Skeletal muscle tissue (tissue), 4 donors: Measurements from ENCODE around the gene CDC26. TPM values are rescaled to one million over a fixed set of nuclear protein-coding genes. Genes with fewer than 3 reads are reported as not detected.
"Not testable (repeated sequence)": the region's sequence is repeated elsewhere in the genome, so short reads cannot be mapped to it uniquely, and the experiment has no call there.

ENCODE experiments used
- H3K27ac ChIP-seq: one replicate; pipeline ENCODE4 v1.7.0; 2013; ENCODE audit warnings: mild to moderate bottlenecking, low read depth, low read length, inconsistent platforms
- H3K27me3 ChIP-seq, 3 donors: one replicate each; pipeline ENCODE4 v1.7.0; 2013; ENCODE audit warnings: low read length in 3 of 3; ENCODE audit not compliant: control insufficient read depth in 3 of 3, insufficient read depth in 3 of 3
- H3K36me3 ChIP-seq, 3 donors: one replicate each; pipeline ENCODE4 v1.7.0; 2013; ENCODE audit warnings: low read length in 3 of 3; ENCODE audit not compliant: control insufficient read depth in 3 of 3, insufficient read depth in 3 of 3
- H3K4me1 ChIP-seq, 3 donors: one replicate each; pipeline ENCODE4 v1.7.0; 2013; ENCODE audit warnings: low read length in 3 of 3, mild to moderate bottlenecking in 3 of 3; ENCODE audit not compliant: control insufficient read depth in 3 of 3, insufficient read depth in 3 of 3
- H3K4me3 ChIP-seq, 3 donors: one replicate each; pipeline ENCODE4 v1.7.0; 2013; ENCODE audit warnings: low read length in 3 of 3
- H3K9ac ChIP-seq, 3 donors: one replicate each; pipeline ENCODE4 v1.7.0; 2013; ENCODE audit warnings: low read length in 3 of 3, mild to moderate bottlenecking in 3 of 3, moderate library complexity in 2 of 3, low read depth in 1 of 3
- H3K9me3 ChIP-seq, 3 donors: one replicate each; pipeline ENCODE4 v1.7.0; 2013; ENCODE audit warnings: low read length in 3 of 3; ENCODE audit not compliant: control insufficient read depth in 3 of 3
- total RNA-seq: library from RNA; depleted of rRNA; stranded (reverse); fragments of >200 nt; gene quantifications from one replicate; pipeline ENCODE4 v1.2.3, GENCODE V29; 2014
- donor health status: Osteomylitis.

Gene CDC26
- total RNA-seq, 1 donor from 2014 or later: 28.2 TPM

- no peak overlapping the region for H3K4me3 ChIP-seq
These were observed 28.4 kb downstream of the CDC26 start for GRCh38 chr9:113246928-113247327.

GRCh38 chr9:113245894-113246293 is 29.5 kb downstream of the CDC26 start:
- H3K27me3 ChIP-seq: no peaks in the 10 kb centered on the region
- no peaks in the 10 kb centered on the region for H3K36me3 ChIP-seq
- H3K4me3 ChIP-seq: no peak overlapping the region
- no peaks in the 10 kb centered on the region for H3K4me1 ChIP-seq
- H3K9me3 ChIP-seq: peaks cover 0 to 2% (median 0%) of the 10 kb centered on the region in 3 donors
- no peak overlapping the region for H3K27ac ChIP-seq
- H3K9ac ChIP-seq: no peak overlapping the region

More at GRCh38 chr9:113246928-113247327, 28.4 kb downstream of the CDC26 start:
- Histone ChIP-seq H3K36me3 (no peaks in the 10 kb centered on the region), H3K9ac (no peak overlapping the region), H3K4me1 (no peaks in the 10 kb centered on the region), H3K9me3 (peaks cover 0 to 2% (median 0%) of the 10 kb centered on the region in 3 donors), H3K27me3 (no peaks in the 10 kb centered on the region), H3K27ac (no peak overlapping the region)

GRCh38 chr9:113244556-113244955 is 30.8 kb downstream of the CDC26 start:
- Histone ChIP-seq H3K4me1 (no peaks in the 10 kb centered on the region), H3K4me3 (no peak overlapping the region), H3K9ac (no peak overlapping the region), H3K9me3 (no peaks in the 10 kb centered on the region), H3K27me3 (no peaks in the 10 kb centered on the region), H3K36me3 (no peaks in the 10 kb centered on the region), H3K27ac (no peak overlapping the region)

- no peak overlapping the region for H3K4me3 ChIP-seq
- H3K36me3 ChIP-seq: no peaks in the 10 kb centered on the region
- no peaks in the 10 kb centered on the region for H3K27me3 ChIP-seq
- no peaks in the 10 kb centered on the region for H3K4me1 ChIP-seq
- no peak overlapping the region for H3K27ac ChIP-seq
- H3K9ac ChIP-seq: no peak overlapping the region
- no peaks in the 10 kb centered on the region for H3K9me3 ChIP-seq
These were observed 34.2 kb downstream of the CDC26 start for GRCh38 chr9:113241161-113241560.

GRCh38 chr9:113238859-113239232 is 36.5 kb downstream of the CDC26 start:
- Histone ChIP-seq H3K36me3 (no peaks in the 10 kb centered on the region), H3K4me3 (no peak overlapping the region), H3K9ac (no peak overlapping the region), H3K4me1 (no peaks in the 10 kb centered on the region), H3K9me3 (no peaks in the 10 kb centered on the region), H3K27me3 (no peaks in the 10 kb centered on the region), H3K27ac (no peak overlapping the region)

DNA sequence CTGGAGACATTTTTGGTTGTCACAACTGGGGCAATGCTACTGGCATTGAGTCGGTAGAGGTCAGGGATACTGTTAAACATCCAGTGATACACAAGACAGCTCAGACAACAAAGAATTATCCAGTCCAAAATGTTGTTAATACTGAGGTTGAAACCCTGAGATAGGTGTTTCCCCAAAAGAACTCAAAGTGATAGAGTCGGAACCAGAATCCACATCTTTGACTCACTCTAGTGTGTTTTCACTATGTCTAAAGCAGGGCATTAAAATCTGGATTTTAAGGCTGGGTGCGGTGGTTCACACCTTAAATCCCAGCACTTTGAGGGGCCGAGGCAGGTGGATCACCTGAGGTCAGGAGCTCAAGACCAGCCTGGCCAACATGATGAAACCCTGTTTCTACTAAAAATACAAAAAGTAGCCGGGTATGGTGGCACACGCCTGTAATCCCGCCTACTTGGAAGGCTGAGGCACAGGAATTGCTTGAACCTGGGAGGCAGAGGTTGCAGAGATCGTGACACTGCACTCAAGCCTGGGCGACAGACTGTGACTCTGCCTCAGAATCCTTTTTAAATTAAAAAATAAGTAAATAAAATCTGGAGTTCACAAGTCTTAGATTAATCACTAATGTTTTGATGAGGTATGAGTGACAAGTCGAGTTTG is 37.0 kb downstream of the CDC26 start:
- H3K9me3 ChIP-seq: no peaks in the 10 kb centered on the region
- H3K36me3 ChIP-seq: no peaks in the 10 kb centered on the region
- no peaks in the 10 kb centered on the region for H3K4me1 ChIP-seq
- no peaks in the 10 kb centered on the region for H3K27me3 ChIP-seq
- H3K27ac ChIP-seq: no peak overlapping the region
- H3K9ac ChIP-seq: no peak overlapping the region
- no peak overlapping the region for H3K4me3 ChIP-seq

DNA sequence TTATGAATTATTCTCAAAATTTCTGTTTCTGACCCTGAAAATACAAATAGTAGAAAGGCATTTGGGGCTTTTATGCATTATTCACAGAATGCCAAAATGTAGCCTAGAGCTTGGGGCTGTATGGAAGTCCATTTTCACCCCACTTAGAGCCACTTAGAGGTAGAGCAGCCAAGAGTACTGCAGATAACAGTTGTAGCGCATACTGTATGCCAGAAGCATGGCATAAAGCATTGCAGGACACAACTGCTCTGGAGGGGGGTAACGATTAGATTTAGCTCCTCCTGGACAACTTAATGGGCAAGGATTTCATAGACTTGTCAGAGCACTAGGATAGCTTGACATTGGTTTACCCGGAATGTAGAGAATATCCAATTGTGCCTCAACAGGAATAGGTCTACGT is 38.3 kb downstream of the CDC26 start:
- no peak overlapping the region for H3K9ac ChIP-seq
- no peak overlapping the region for H3K27ac ChIP-seq

GRCh38 chr9:113235701-113236255 is 39.6 kb downstream of the CDC26 start:
- H3K36me3 ChIP-seq, H3K9ac ChIP-seq, H3K4me3 ChIP-seq, H3K4me1 ChIP-seq, H3K27ac ChIP-seq, H3K27me3 ChIP-seq, H3K9me3 ChIP-seq: not testable (repeated sequence)

More for the DNA sequence above, 38.3 kb downstream of the CDC26 start:
- no peaks in the 10 kb centered on the region for H3K4me1 ChIP-seq
- H3K36me3 ChIP-seq: no peaks in the 10 kb centered on the region
- H3K9me3 ChIP-seq: no peaks in the 10 kb centered on the region
- no peak overlapping the region for H3K4me3 ChIP-seq
- H3K27me3 ChIP-seq: no peaks in the 10 kb centered on the region

GRCh38 chr9:113231701-113232100 is 43.7 kb downstream of the CDC26 start:
- H3K9ac ChIP-seq: no peak overlapping the region
- H3K36me3 ChIP-seq: peaks cover 0 to 3% (median 0%) of the 10 kb centered on the region in 3 donors
- no peak overlapping the region for H3K4me3 ChIP-seq
- H3K4me1 ChIP-seq: no peaks in the 10 kb centered on the region
- no peak overlapping the region for H3K27ac ChIP-seq
- H3K9me3 ChIP-seq: no peaks in the 10 kb centered on the region
- H3K27me3 ChIP-seq: no peaks in the 10 kb centered on the region

DNA sequence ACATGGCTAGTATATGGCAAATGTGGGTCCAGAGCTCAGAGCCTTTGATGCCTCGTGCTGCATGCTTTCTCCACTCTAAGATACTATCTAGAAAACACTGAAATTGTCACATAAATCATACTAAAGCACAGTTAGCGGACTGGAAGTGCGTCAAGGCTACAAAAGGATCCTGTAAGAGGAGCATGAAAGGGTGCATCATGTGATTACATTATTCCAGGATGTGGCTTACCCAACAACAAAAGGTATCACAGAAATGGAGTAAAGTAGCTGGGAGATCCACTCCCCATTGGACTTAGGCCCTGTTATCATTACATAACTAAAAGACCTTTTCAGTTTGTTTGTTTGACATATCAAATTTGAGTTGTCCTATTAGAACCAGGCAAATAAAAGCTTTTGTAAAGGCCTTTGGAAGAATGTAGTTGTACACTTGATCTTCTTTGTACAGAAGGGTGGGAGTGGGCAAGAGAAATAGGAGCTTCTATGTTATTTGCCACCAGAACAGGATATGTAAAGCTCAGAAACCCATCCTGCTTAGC is 47.2 kb downstream of the CDC26 start:
- Histone ChIP-seq H3K4me1 (no peaks in the 10 kb centered on the region), H3K27ac (no peak overlapping the region), H3K36me3 (peaks cover 0 to 3% (median 2%) of the 10 kb centered on the region in 3 donors), H3K4me3 (no peak overlapping the region), H3K27me3 (no peaks in the 10 kb centered on the region), H3K9ac (no peak overlapping the region), H3K9me3 (no peaks in the 10 kb centered on the region)
